ELR (cell line): ENCODE results near the gene ST8SIA5.

Experiments
- DNase-seq: peaks from one replicate; pipeline ENCODE4 v3.0.0-alpha.2; 2015; ENCODE audit warnings: low read depth

ST8SIA5 gene

DNA sequence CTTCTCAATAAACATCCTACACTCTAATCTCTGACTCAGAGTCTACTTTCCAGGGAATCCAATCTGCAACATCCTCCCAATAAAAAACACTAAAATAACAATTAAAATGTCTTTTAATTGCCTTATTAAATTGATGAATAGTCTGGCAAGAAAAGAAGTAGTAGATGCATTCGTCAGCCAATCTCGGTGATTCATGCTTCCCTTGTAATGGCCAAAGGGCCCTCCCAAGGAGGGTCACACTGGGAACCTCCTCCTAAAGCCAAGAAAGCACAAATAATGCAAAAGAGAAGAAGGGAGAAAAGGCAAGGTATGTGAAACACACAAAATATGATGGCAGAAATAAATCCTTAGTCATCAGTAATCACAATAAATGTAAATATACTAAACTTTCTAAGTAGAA is 16.8 kb downstream of the ST8SIA5 start:
- no peak for DNase-seq

DNA sequence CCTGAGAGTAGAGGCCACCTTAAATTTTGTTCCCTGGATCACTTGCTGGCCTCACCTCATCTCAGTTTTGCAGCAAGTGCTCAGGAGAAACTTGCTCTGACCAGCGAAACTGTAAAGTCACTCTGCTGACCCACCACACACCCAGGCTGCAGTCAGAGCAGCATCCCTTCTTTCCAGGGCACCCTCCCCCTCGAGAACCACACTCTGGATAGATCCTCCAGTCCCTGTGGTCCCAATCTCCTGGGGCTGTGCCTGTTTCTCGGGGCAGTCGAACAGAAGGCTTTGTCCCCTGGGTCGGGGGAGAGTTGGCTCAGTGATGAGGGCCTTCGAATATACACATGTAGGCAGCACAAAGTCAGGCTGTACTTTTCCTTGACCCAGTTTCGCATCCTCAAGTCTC is 18.4 kb downstream of the ST8SIA5 start:
- no peak for DNase-seq

DNA sequence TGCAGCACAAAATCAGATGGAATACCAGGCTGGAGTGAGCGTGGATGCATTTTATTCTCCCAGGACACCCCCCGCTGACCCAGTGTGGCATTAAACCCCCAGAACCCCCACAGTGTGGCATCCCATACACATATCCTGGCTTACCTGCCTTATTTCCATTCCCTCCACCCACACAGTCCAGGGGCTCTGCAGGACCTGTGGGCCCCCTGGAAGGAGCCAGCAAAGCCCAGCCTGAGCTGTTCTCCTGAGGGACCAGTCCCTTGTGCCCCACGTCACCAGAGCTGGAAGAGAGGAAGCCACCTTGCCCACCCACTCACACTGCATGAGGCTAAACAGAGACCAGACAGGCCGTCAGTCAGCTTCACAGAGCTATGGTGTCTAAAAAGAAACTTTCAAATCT is 20.1 kb downstream of the ST8SIA5 start:
- DNase-seq: no peak

DNA sequence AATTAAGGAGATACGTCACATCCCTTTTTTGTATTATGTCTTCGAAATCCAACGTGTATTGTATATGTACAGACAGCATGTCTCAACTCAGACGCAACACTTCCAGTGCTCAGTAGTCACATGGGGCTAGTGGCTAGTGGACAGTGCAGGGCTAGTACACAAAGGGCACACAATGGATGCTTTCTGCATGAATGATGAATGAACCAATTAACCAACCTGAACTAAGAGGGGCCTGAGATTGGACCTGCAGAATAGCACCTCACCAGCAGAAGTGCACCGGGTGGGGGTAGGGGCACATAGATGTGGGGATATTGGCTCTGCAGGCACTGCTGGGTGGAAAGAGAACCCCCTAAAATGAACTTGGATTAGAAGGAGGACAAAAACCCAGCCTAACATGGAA is 20.7 kb downstream of the ST8SIA5 start:
- no peak for DNase-seq

DNA sequence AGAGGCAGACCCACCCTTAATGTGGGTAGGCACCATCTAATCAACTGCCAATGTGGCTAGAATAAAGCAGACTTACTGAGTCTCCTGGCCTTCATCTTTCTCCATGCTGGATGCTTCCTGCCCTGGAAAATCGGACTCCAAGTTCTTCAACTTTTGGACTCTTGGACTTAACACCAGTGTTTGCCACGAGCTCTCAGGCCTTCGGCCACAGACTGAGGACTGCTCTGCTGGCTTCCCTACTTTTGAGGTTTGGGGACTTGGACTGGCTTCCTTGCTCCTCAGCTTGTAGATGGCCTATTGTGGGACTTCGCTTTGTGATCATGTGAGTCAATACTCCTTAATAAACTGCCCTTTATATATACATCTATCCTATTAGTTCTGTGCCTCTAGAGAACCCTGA is 21.9 kb downstream of the ST8SIA5 start:
- no peak for DNase-seq

DNA sequence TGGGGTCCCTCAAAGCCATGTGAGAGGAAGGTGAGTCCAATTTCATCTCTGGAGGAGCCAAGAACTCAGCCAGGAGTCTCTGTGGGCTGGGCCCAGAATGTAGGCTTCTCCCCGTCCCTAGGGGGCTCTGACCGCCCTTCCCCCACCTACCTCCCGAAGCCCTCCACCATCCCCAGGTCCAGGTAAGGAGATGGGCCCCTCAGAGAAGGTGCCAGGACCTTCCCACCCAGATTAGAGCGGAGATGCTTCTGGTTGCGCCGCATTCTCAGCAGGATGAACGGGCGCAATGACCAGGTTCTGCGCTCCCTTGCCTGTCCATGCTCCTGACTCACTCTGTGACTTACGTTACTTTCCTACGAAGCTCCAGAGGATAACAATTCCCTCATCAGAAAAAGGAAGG is 23.0 kb downstream of the ST8SIA5 start:
- no peak for DNase-seq

DNA sequence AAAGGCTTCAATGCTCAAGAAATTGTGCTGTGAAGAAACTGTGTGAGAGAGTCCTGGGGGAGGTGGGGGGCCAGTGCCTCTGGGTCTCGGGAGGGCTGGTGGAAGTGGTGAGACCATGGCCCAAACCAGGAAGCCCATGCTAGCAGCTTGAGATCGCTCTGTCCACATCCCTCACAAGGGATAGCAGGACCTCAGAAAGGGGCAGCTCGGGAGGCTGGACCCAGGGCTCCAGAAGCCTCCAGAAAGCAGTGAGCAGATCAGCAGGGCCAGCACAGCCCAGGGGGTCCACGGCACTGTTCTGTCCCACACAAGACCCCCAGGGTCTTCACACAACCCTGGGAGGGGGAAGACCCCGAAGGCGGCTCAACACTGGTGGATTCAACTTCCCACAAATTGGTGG is 24.1 kb downstream of the ST8SIA5 start:
- no peak for DNase-seq

DNA sequence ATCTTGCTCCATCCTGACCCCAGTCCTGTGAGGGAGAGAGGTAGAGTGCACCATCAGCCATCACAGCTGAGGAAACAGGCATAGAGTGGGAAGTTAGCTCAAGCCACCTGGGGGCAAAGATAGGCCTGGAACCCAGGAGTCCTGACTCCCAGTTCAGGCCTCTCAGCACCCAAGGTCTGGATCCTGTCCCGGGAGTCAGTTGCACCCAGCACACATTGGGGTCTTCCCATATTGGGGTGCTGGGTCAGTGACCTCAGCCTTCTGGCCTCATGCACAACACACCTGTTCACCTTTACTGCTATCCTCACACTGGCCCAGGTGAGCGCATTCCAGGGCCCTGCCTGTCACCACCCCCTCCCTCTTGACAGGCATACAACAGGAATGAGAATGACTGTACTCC is 24.7 kb downstream of the ST8SIA5 start:
- DNase-seq: no peak

DNA sequence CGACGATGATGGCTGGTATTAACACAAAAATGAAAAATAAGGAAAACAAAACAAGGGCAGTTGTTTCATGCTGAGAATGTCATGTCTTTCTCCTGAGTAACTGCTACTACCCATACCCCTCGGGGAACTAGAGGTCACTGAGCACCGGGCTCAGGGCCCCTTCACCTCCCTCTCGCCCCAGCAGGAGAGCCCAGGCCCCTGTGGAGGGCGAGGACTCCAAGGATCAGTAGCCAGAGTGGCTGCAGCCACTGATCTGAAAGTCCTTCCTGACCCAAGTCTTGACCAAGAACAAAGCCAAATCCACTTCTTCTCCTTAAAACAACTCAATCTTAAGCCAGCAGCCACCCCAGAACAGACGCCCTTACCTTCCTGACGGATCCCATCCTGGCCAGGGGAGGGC is 25.5 kb downstream of the ST8SIA5 start:
- DNase-seq: no peak

DNA sequence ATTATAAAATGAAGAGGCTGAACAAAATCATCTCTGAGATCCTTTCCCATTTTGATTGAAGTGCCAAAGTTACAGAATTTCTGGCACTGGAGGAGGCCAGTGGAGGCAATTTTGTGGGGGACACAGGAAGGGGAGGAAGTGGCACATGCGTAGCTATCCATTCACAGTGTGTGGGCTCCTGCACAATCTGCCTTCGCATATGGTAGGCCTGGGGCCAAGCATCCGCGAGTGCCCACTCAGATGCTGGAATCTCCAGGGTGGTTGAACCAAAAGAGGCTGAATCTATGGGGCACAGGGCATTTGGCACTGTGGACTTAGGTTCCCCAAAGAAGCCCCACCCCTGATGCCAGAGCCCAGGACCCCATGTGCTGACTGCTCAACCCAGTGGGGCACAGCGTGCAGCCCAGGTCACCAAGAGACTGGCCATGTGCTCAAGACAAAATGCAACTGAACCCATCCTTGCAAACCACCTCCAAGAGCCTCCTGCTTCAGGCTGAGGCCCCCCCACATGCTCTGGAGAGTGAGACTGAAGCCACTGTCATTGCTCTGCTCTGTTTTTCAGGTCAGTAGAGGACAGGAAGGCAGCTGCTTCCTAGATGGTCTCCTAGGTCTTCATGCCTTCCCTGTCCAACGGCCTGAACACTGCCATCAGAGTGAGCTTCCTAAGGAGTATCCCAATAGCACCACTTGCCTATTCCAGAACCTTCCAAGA is 28.5 kb downstream of the ST8SIA5 start:
- DNase-seq: no peak

DNA sequence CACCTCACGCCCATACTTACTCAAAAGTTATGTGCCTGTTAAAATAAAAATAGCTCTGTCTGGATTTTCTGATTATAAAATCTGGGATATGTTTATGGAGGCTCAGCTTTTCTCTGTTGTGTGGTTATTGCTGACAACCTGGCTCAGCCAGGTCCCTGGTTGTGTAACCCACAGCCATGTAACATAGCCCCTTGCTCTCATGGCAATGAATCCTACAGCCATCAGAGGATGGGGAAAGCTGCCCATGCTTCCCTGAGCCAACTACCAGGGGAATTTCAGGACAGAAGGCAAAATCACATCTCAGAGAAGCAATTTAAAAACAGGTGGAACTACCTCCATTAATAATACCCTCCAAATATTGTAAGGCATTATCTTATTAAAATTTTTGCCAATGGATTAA is 29.7 kb downstream of the ST8SIA5 start:
- no peak for DNase-seq

DNA sequence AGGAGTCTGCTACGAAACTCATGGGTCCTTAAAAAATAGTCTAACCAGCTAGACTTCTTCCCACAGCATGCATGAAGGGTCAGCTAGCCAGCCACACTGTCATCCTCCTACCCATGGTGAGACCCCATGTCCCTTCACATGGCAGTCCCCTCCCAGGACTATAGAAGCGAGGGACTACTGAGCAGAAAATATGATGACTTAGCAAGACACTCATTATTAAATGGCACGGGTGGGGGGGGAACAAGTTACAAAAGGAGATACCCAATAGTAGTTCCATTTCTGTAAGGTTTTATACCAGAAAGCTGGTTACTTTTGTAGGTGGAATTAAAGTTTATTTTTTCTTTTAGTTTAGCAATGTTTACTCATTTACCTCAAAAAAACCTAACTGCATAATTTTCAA is 31.5 kb downstream of the ST8SIA5 start:
- DNase-seq: no peak

DNA sequence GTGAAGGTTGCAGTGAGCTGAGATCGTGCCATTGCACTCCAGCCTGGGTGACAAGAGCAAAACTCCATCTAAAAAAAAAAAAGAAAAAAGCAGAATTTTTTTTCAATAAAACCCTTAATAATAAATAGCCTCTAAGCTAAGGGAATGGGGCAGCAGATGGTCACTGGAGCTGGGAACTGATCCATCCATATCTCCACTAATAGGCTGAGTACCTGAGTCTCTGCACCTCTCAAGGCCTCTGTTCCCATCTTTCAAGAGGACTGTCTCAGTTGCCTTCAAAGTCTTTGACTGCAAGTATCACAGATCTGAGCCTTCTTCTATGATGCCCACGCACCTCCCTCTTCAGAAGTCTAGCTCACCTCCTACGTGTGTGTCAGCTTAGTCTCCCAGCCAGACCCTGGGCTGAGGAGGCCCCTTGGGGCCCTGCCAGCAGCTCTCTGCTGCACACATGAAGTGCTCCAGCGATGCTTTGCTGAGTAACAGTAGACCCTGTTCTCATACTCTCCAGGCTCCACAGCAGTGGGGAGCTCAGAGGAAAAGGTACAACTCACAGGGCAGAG is 32.9 kb downstream of the ST8SIA5 start:
- DNase-seq: no peak

DNA sequence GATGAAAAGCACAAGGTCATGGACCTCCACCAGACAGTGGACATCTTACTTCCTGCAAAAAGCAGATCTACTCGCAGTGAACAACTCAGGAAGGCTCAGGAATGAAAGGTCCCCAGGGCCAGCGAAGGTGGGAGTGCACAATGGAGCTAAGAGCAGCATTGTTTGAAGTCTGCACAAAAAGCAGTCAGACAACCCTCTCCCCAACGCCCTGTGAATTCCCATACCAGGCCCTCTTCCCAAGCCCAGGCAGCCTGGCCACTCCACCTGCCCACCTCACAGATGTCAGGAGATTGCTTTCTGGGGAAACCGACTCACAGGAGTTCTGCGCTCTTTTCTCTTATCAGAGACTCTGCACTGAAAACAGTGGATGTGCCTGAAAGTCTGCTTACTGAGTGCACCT is 34.8 kb downstream of the ST8SIA5 start:
- DNase-seq: no peak

DNA sequence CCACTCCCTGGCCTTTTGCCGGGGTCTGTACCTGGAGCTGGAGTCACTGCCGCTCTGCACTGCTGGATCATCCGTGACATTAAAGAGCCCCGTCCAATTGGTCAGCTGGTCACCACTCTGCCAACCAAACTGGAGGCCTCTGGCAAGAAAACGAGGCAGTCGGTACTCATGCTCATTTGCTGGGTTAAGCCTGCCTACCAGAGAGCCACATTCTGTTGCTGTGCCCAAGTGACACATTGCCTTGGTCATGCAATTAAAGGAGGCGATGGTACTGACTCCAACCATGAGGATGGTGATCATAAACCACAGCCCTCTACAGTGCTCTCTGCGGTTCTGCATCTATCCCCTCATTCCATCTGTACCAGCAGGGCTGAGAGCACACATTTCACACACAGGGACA is 35.5 kb downstream of the ST8SIA5 start:
- DNase-seq: no peak

DNA sequence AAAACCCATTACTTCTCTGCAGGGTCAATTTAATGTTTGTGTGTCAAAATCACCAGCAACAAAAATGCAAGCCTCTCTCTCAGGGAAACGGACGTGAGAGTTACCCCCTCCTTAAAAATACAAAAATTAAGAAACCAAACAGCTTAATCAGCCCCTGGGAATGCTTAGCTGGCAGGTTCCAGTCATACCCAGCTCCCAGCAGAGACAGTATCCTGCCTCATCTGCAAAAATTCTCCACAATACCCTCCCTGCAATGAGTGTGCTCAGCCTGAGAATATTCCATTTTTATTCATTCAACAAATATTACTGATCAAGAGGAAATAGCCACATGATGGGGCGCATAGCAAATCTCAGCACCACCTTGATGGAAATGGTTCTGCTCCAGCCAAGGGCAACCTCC is 36.3 kb downstream of the ST8SIA5 start:
- no peak for DNase-seq

DNA sequence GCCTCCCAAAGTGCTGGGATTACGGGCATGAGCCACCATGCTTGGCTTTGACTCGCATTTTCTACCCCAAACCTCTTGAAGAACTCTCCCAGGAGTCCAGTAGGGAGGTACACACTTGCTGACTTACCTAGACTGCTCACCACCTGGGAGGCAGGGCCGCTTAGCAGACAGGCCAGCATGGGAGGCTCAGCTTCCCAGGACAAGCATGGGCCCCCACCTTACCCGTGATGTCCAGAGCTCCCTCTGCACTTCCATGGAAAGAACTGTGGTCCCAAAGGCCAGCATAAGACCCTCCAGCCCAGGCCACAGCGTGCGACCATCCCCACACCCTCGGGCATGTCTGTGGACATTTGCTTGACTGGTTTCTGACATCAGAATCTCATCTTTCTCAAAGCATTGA is 36.8 kb downstream of the ST8SIA5 start:
- DNase-seq: no peak

DNA sequence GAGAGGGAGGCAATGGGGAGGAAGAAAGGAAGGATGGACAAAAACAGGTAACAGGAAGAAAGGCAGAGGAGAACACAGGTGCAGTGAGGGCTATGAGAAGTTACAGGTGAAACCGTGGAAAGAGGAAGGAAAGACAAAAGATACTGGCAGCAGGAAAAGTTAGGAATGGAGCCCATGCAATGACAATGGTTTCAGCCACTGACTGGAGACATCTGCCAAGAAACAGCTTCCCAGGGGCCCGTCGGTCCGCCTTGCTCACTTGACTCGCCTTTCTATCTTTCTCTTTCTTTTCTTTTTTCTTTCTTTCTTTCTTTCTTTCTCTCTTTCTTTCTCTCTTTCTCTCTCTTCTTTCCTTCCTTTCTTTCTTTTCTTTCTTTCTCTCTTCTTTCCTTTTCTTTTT is 37.5 kb downstream of the ST8SIA5 start:
- no peak for DNase-seq

DNA sequence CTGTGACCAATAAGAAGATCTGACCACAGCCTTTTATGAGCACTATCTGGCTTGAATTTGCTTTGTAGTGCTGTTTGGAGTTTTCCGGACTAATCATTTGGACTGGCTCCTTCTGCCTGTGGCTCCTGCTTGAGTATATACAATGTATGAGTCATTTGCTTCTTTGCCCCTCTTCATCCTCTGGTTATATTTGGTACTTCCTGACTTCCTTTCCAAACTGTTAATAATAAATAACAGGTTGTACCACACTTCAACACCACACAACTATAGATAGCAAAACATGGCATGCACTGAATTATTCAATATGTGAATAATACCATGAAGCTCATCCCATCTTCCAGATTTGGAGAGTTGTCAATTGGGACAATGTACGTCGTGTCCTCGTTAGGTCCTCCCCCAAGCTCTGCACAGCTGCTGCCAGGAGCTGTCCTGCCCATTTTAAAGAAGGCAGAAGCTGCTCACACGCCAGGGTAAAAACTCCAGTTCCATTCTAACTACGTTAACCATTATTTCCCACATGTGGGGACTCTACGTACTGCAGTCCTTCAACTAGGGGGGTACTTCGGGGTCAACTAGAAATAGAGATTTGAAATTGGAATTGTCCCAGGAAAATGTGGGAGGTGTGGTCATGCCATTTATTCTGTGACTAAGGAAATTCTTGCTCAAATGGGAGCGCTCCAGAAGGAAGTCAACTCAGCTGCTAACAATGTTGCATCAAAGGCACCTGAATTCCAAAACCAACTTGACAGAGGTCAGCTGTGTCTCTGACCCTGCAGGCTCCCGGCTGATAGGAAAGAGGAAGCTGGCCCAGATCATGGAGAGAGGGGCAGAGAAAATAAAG is 38.1 kb downstream of the ST8SIA5 start:
- DNase-seq: peak; percentile 82

DNA sequence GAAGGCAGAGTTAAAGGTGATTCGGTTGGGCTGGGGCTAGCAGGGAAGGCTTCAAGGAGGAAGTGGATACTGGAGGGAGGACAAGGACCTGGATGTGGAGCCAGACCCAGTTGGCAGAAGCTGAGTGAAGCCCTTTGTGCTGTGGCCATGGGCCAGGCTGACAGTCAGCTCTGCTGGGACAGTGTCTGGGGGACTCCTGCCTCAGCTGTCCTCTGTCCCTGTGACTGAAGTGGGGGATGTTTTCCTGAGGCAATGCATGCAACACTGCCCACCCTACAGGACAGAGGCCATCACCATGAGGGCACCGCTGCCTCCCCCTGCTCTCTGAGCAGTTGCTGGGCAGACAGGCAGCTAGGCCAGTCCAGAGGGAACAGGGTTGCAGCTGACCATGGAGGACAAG is 40.0 kb downstream of the ST8SIA5 start:
- no peak for DNase-seq

DNA sequence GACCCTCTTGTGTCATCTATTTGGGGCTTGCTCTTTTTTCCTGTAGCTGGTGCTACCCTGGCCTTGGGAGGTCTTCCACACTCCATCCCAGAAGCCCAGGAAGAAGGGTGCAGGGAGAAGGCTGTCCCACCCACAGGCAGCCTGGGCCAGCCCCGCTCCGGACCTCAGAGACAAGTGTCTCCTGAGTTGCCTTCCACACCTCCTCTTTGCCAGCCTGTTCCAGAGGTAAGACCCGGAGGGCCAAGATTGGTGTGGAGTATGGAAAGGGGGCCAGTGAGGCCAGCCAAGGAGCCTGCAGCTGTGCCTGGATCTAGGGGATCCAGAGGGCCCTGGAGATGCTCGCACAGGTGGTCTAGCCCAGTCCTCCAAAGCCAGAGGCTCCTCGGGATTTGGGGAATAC is 40.5 kb downstream of the ST8SIA5 start:
- DNase-seq: no peak

DNA sequence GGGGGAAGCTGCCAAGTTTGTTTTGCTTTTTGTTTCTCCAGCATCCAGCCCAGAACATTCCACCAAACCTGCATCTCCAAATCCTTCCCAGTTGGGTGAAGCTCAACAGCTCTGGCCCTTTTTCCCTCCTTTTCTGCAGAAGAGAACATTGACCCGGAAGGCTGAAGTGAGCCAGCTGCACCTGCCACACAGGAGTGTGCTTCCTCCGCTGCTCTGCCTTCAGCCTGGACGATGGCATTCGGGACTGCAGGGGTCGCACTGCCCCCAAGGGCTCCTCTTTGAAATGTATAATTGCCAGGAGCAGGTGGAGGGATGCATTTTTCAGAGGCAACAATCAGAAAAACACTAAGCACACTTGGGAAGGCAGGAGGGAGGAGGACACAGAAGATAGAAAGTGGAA is 41.8 kb downstream of the ST8SIA5 start:
- no peak for DNase-seq

DNA sequence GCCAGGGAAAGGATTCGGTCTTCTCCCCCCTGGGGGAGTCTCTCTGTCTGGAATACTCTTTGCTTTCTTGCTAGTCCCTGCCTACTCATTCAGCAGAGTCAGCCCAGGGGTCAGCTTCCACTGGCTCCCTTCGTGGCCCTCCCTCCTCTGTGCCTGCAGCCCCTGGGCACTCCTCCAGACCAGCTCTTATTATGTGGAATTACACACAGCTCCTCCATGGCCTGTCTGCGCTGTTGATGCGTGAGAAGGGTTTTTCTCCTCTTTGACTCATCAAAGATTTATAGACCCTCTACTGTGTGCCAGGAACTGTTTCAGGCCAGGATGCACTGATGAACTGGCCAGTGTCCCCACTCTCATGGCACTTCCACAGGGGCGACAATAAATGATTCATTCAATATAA is 44.4 kb downstream of the ST8SIA5 start:
- peak; percentile 78 for DNase-seq
